Esophagus muscularis mucosa (tissue), 4 donors: ENCODE results near the gene PLAU. TPM values are rescaled to one million over a fixed set of nuclear protein-coding genes. Genes with fewer than 3 reads are reported as not detected.

Experiments used
- DNase-seq: peaks from one replicate; pipeline ENCODE4 v3.0.0-alpha.2; 2017; ENCODE audit errors: extremely low spot score
- H3K27ac ChIP-seq, 4 donors: fragments of 200-600 bp; sonication (generic); replicated peaks in 1 of 4; 1 replicate in 3 of 4; 2 replicates in 1 of 4; pipeline ENCODE4 v1.5.1; 2016 to 2019; ENCODE audit warnings: mild to moderate bottlenecking in 1 of 4
- H3K27me3 ChIP-seq, 4 donors: fragments of 200-600 bp; sonication (generic); one replicate each; pipeline versions ENCODE4 v1.5.1 to v1.6.0; 2016 to 2019
- H3K36me3 ChIP-seq, 4 donors: fragments of 200-600 bp; sonication (generic); one replicate each; pipeline ENCODE4 v1.5.1; 2016 to 2019
- H3K4me1 ChIP-seq, 4 donors: fragments of 200-600 bp; sonication (generic); one replicate each; pipeline ENCODE4 v1.5.1; 2016 to 2019
- H3K4me3 ChIP-seq, 4 donors: fragments of 200-600 bp; sonication (generic); 1 replicate in 2 of 4; 2 replicates in 2 of 4; pipeline ENCODE4 v1.5.1; 2016 to 2019; ENCODE audit warnings: mild to moderate bottlenecking in 4 of 4, moderate library complexity in 1 of 4
- H3K9me3 ChIP-seq, 4 donors: fragments of 200-600 bp; sonication (generic); 1 replicate in 3 of 4; 2 replicates in 1 of 4; pipeline ENCODE4 v1.5.1; 2016 to 2019
- CTCF ChIP-seq, 3 experiments: fragments of 200-600 bp in 2 of 3; fragments of 450-650 bp in 1 of 3; sonication (generic) in 2 of 3; IDR thresholded peaks; one replicate each; pipeline ENCODE4 v1.5.1; 2017 to 2019; ENCODE audit warnings: antibody characterized with exemption in 3 of 3, mild to moderate bottlenecking in 2 of 3, moderate library complexity in 1 of 3
- EP300 ChIP-seq: sonication (generic); formaldehyde crosslinking; IDR thresholded peaks from one replicate; pipeline ENCODE4 v1.6.1; 2017; ENCODE audit warnings: antibody characterized with exemption
- POLR2A ChIP-seq: fragments of 450-650 bp; IDR thresholded peaks from one replicate; pipeline ENCODE4 v1.6.1; 2017; ENCODE audit warnings: antibody characterized with exemption, moderate library complexity, mild to moderate bottlenecking, low read depth
- POLR2AphosphoS5 ChIP-seq, 2 donors: sonication (generic); formaldehyde crosslinking; IDR thresholded peaks; one replicate each; pipeline ENCODE4 v1.6.1; 2017; ENCODE audit warnings: antibody characterized with exemption in 2 of 2
- WGBS: methylation state at CpG from one replicate; pipeline ENCODE4 v1.1.5; 2018; 5-methylcytosine and 5-hydroxymethylcytosine counted together
- intact Hi-C: fragments of 100-400 bp; cut with DNase I; formaldehyde crosslinking; loops from one replicate; pipeline ENCODE4 v1.15.1; 2023
- total RNA-seq, 4 donors: library from RNA; depleted of rRNA; stranded (reverse); fragments of >200 nt; gene quantifications; one replicate each; pipeline versions ENCODE4 v1.1.0 to v1.2.1, GENCODE V29; 2016

The PLAU gene
- total RNA-seq, 4 donors from 2014 or later, result 4.2 to 38.3 (median 6.9) TPM

GRCh38 chr10:73920089-73920488 is 9.2 kb downstream of the PLAU start:
- Histone ChIP-seq H3K27me3 (no peaks in the 10 kb centered on the region), H3K4me3 (no peak overlapping the region), H3K4me1 (peaks cover 13 to 29% (median 15%) of the 10 kb centered on the region in 4 donors), H3K9me3 (no peaks in the 10 kb centered on the region), H3K36me3 (peaks cover 0 to 18% (median 8%) of the 10 kb centered on the region in 4 donors), H3K27ac (peak overlapping the region; percentile 41 to 65 (median 56))
- 44% methylated on average over 4 of the region's 4 CpGs for WGBS
- intact Hi-C loops, result no loop called here
- TF ChIP-seq POLR2AphosphoS5 (IDR thresholded peaks at IDR 0.05) (peak in 1 of 2 donors; percentile 15), EP300 (no peak), POLR2A (no peak)
- DNase-seq, result no peak

- Histone ChIP-seq H3K4me1 (peaks cover 6 to 13% (median 9%) of the 10 kb centered on the region in 4 donors), H3K4me3 (no peak overlapping the region), H3K27me3 (no peaks in the 10 kb centered on the region), H3K27ac (no peak overlapping the region), H3K36me3 (no peaks in the 10 kb centered on the region), H3K9me3 (no peaks in the 10 kb centered on the region)
- no peak for DNase-seq
- intact Hi-C loops, result no loop called here
- 94% methylated on average over 6 of the region's 6 CpGs for WGBS
- no peak for TF ChIP-seq POLR2AphosphoS5 (IDR thresholded peaks at IDR 0.05)
- no peak for TF ChIP-seq CTCF (IDR thresholded peaks at IDR 0.05)
- TF ChIP-seq POLR2A, result no peak
- TF ChIP-seq EP300, result no peak
These were observed 11.3 kb downstream of the PLAU start for GRCh38 chr10:73922007-73922863.

- no peak for TF ChIP-seq CTCF (IDR thresholded peaks at IDR 0.05)
- TF ChIP-seq POLR2AphosphoS5 (IDR thresholded peaks at IDR 0.05), result no peak
- no peak for TF ChIP-seq POLR2A
- no peak for TF ChIP-seq EP300
These were observed 11.9 kb downstream of the PLAU start for GRCh38 chr10:73922864-73923133.

GRCh38 chr10:73923935-73924598 is 13.1 kb downstream of the PLAU start:
- no peak overlapping the region for H3K4me3 ChIP-seq
- peaks cover 5 to 10% (median 8%) of the 10 kb centered on the region in 4 donors for H3K4me1 ChIP-seq
- H3K9me3 ChIP-seq, result no peaks in the 10 kb centered on the region
- DNase-seq, result no peak
- no peak overlapping the region for H3K27ac ChIP-seq
- no peaks in the 10 kb centered on the region for H3K36me3 ChIP-seq
- no peak for TF ChIP-seq POLR2A
- no peak for TF ChIP-seq POLR2AphosphoS5 (IDR thresholded peaks at IDR 0.05)
- TF ChIP-seq EP300, result no peak
- no peak for TF ChIP-seq CTCF (IDR thresholded peaks at IDR 0.05)
- no peaks in the 10 kb centered on the region for H3K27me3 ChIP-seq
- 64% methylated on average over 4 of the region's 4 CpGs for WGBS
- intact Hi-C loops, result no loop called here

More at GRCh38 chr10:73922864-73923133, 11.9 kb downstream of the PLAU start:
- no peak overlapping the region for H3K4me3 ChIP-seq
- intact Hi-C loops, result no loop called here
- no peaks in the 10 kb centered on the region for H3K9me3 ChIP-seq
- DNase-seq, result no peak
- 98% methylated on average over 2 of the region's 2 CpGs for WGBS
- no peak overlapping the region for H3K27ac ChIP-seq
- H3K36me3 ChIP-seq, result no peaks in the 10 kb centered on the region
- no peaks in the 10 kb centered on the region for H3K27me3 ChIP-seq
- peaks cover 5 to 10% (median 8%) of the 10 kb centered on the region in 4 donors for H3K4me1 ChIP-seq

- no peaks in the 10 kb centered on the region for H3K27me3 ChIP-seq
- DNase-seq, result no peak
- TF ChIP-seq POLR2A (no peak), POLR2AphosphoS5 (IDR thresholded peaks at IDR 0.05) (no peak), EP300 (no peak), CTCF (IDR thresholded peaks at IDR 0.05) (no peak)
- H3K36me3 ChIP-seq, result no peaks in the 10 kb centered on the region
- 88% methylated on average over 1 of the region's 1 CpG for WGBS
- H3K9me3 ChIP-seq, result no peaks in the 10 kb centered on the region
- peaks cover 2 to 7% (median 4%) of the 10 kb centered on the region in 4 donors for H3K4me1 ChIP-seq
- no peak overlapping the region for H3K27ac ChIP-seq
- intact Hi-C loops, result no loop called here
- H3K4me3 ChIP-seq, result no peak overlapping the region
These were observed 14.0 kb downstream of the PLAU start for GRCh38 chr10:73924935-73925334.
